OCI-LY1 (cell line): Measurements from ENCODE around the gene MOCS2.

ENCODE experiments used
- H2AFZ ChIP-seq: fragments of 200-600 bp; sonication (generic), shearing (Covaris generic); 2 replicates; pipeline ENCODE4 v1.6.0; 2014; ENCODE audit warnings: antibody characterized with exemption, mild to moderate bottlenecking, low read length
- H3F3A ChIP-seq: fragments of 200-600 bp; sonication (generic), shearing (Covaris generic); 2 replicates; pipeline ENCODE4 v1.6.0; 2014; ENCODE audit warnings: mild to moderate bottlenecking, antibody characterized with exemption, low read length, moderate library complexity; ENCODE audit not compliant: insufficient read depth
- H3K27ac ChIP-seq: fragments of 200-600 bp; sonication (generic); 2 replicates; pipeline ENCODE4 v1.5.1; 2014; ENCODE audit warnings: low read length, mixed run types, mild to moderate bottlenecking, low read depth; ENCODE audit not compliant: poor library complexity, severe bottlenecking
- H3K27me3 ChIP-seq: fragments of 200-600 bp; sonication (generic); 2 replicates; pipeline ENCODE4 v1.6.0; 2014; ENCODE audit warnings: antibody characterized with exemption, mild to moderate bottlenecking, low read length, moderate library complexity; ENCODE audit not compliant: insufficient read depth
- H3K36me3 ChIP-seq: fragments of 200-600 bp; sonication (generic); 2 replicates; pipeline ENCODE4 v1.6.1; 2014; ENCODE audit warnings: mild to moderate bottlenecking, antibody characterized with exemption, low read length, moderate library complexity, mixed read lengths; ENCODE audit not compliant: insufficient read depth
- H3K4me1 ChIP-seq: fragments of 200-600 bp; sonication (generic); 2 replicates; pipeline ENCODE4 v1.5.1; 2014; ENCODE audit warnings: mild to moderate bottlenecking, low read length, moderate library complexity; ENCODE audit not compliant: insufficient read depth, severe bottlenecking
- H3K4me2 ChIP-seq: fragments of 200-600 bp; sonication (generic), shearing (Covaris generic); 2 replicates; pipeline ENCODE4 v1.6.1; 2014; ENCODE audit warnings: low read length
- H3K4me3 ChIP-seq: fragments of 200-600 bp; sonication (generic); 2 replicates; pipeline ENCODE4 v1.5.1; 2014; ENCODE audit warnings: low read length, low read depth, mild to moderate bottlenecking, mixed read lengths; ENCODE audit not compliant: poor library complexity, severe bottlenecking
- H3K79me2 ChIP-seq: fragments of 200-600 bp; shearing (Covaris generic); 2 replicates; pipeline ENCODE4 v1.6.1; 2016; ENCODE audit warnings: mixed run types, low read length, mixed read lengths; ENCODE audit not compliant: insufficient read depth
- H3K9ac ChIP-seq: fragments of 200-600 bp; sonication (generic), shearing (Covaris generic); 2 replicates; pipeline ENCODE4 v1.6.1; 2014; ENCODE audit warnings: mild to moderate bottlenecking, low read length, mixed read lengths
- H3K9me2 ChIP-seq: fragments of 200-600 bp; sonication (generic), shearing (Covaris generic); 2 replicates; pipeline ENCODE4 v1.6.1; 2014; ENCODE audit warnings: low read depth, mild to moderate bottlenecking, low read length, mixed read lengths
- H3K9me3 ChIP-seq: fragments of 200-600 bp; shearing (Covaris generic); 2 replicates; pipeline ENCODE4 v1.6.1; 2014; ENCODE audit warnings: low read length, mixed read lengths
- H4K20me1 ChIP-seq: fragments of 200-600 bp; sonication (generic), shearing (Covaris generic); 2 replicates; pipeline ENCODE4 v1.6.0; 2016; ENCODE audit warnings: mild to moderate bottlenecking, low read length; ENCODE audit not compliant: insufficient read depth
- EZH2 ChIP-seq: fragments of 200-600 bp; sonication (generic), shearing (Covaris generic); IDR thresholded peaks from 2 replicates; pipeline ENCODE4 v1.8.0; 2017; ENCODE audit warnings: borderline replicate concordance, mixed run types, mild to moderate bottlenecking, antibody characterized with exemption, low read length, moderate library complexity, mixed read lengths
- TF ChIP-seq, protein P1 (sequence below): fragments of 200-600 bp; sonication (generic), shearing (Covaris generic); IDR thresholded peaks from 2 replicates; pipeline ENCODE4 v1.5.1; 2017; ENCODE audit warnings: mild to moderate bottlenecking, antibody characterized with exemption, low read length, moderate library complexity, mixed read lengths

The MOCS2 gene

GRCh38 chr5:53084546-53085255, 24.9 kb downstream of the MOCS2 start:
- TF ChIP-seq EZH2 = no peak
- TF ChIP-seq, protein P1, sequence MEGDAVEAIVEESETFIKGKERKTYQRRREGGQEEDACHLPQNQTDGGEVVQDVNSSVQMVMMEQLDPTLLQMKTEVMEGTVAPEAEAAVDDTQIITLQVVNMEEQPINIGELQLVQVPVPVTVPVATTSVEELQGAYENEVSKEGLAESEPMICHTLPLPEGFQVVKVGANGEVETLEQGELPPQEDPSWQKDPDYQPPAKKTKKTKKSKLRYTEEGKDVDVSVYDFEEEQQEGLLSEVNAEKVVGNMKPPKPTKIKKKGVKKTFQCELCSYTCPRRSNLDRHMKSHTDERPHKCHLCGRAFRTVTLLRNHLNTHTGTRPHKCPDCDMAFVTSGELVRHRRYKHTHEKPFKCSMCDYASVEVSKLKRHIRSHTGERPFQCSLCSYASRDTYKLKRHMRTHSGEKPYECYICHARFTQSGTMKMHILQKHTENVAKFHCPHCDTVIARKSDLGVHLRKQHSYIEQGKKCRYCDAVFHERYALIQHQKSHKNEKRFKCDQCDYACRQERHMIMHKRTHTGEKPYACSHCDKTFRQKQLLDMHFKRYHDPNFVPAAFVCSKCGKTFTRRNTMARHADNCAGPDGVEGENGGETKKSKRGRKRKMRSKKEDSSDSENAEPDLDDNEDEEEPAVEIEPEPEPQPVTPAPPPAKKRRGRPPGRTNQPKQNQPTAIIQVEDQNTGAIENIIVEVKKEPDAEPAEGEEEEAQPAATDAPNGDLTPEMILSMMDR = no peak

DNA sequence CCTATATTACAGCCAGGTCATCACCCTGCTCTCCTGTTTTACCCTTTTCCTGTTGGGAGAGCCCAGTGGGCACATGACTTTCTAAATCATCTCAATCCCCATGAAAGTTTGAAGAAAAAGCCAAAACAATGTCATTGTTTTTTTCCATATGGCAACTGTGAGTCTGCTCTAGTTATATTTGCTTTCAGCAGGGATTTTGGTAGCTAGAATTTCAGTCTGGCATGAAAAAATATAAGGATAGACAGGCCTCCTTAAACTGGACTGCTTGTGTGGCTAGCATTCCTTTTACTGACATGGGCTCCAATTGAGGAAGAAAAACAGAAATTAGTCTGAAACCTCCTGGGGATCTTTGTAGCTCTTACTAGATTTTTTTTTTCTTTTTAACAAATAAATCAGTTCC, 25.6 kb downstream of the MOCS2 start:
- Histone ChIP-seq H3K4me1 (no peaks in the 10 kb centered on the region), H3K27ac (no peak overlapping the region), H3K4me2 (no peak overlapping the region), H3K9me3 (no peaks in the 10 kb centered on the region), H3K36me3 (no peaks in the 10 kb centered on the region), H3F3A (no peaks in the 10 kb centered on the region), H3K9ac (no peak overlapping the region), H3K27me3 (no peaks in the 10 kb centered on the region), H2AFZ (no peak overlapping the region), H3K4me3 (no peak overlapping the region), H3K79me2 (no peaks in the 10 kb centered on the region), H3K9me2 (no peaks in the 10 kb centered on the region), H4K20me1 (no peaks in the 10 kb centered on the region)
- no peak for TF ChIP-seq EZH2
- TF ChIP-seq, protein P1 = no peak

More at GRCh38 chr5:53084546-53085255, 24.9 kb downstream of the MOCS2 start:
- H4K20me1 ChIP-seq = no peaks in the 10 kb centered on the region
- no peaks in the 10 kb centered on the region for H3K36me3 ChIP-seq
- no peaks in the 10 kb centered on the region for H3K4me1 ChIP-seq
- H3K79me2 ChIP-seq = no peaks in the 10 kb centered on the region
- no peak overlapping the region for H3K9ac ChIP-seq
- no peaks in the 10 kb centered on the region for H3K27me3 ChIP-seq
- H3K27ac ChIP-seq = no peak overlapping the region
- no peak overlapping the region for H3K4me2 ChIP-seq
- no peak overlapping the region for H2AFZ ChIP-seq
- no peaks in the 10 kb centered on the region for H3K9me3 ChIP-seq
- no peaks in the 10 kb centered on the region for H3F3A ChIP-seq
- H3K9me2 ChIP-seq = no peaks in the 10 kb centered on the region
- no peak overlapping the region for H3K4me3 ChIP-seq

DNA sequence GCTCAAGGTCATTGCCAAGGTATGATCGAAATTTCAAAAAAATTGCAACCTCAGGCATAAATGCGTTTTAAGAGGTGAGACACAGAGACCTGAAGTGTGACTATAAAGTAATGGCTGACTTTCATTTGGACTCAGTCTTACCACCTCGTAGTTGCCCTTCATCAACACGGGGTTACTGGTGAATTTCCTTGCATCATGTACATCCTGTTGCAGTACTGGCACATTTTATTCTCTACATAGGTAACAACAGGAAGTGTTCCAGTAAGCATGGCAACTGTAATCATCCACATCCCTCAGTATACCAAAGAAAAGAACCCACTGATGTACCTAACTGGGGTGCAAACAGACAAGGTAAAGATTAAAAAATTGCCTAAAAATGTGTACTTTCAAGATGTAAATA, 29.3 kb downstream of the MOCS2 start:
- Histone ChIP-seq H3F3A (no peaks in the 10 kb centered on the region), H3K36me3 (no peaks in the 10 kb centered on the region), H3K27ac (no peak overlapping the region), H3K27me3 (no peaks in the 10 kb centered on the region), H3K79me2 (no peaks in the 10 kb centered on the region), H4K20me1 (no peaks in the 10 kb centered on the region), H3K9me3 (no peaks in the 10 kb centered on the region), H3K9ac (no peak overlapping the region), H3K4me2 (no peak overlapping the region), H3K4me1 (no peaks in the 10 kb centered on the region), H2AFZ (no peak overlapping the region), H3K4me3 (no peak overlapping the region), H3K9me2 (no peaks in the 10 kb centered on the region)
- no peak for TF ChIP-seq EZH2
- TF ChIP-seq, protein P1 = no peak
